ENCODE results near the gene FAM151B. TPM values are rescaled to one million over a fixed set of nuclear protein-coding genes. Genes with fewer than 3 reads are reported as not detected.
A peak's percentile ranks its signal among the peaks of the same experiment; 100 is the strongest.

The FAM151B gene
- total and polyA plus RNA-seq, 5 donors from 2014 or later, result 0.32 TPM; not detected in 4

DNA sequence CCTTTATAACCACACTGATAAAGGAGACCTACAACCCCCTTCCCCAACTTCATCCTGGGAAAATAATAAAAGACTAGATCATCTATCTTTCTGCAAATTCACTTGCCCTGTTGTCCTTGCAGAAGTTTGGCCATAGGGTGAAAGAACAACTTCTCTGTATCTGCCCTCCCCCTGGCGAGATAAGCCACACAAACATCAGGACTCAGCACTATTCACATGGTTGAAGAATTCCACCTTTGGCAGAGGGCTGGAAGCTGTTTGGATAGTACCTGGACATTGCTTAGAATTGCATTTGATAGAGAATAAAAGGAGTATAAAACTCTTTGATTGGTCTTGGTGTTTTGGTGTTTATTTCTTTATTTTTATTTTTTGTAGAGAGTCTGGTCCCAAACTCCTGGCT is 16.9 kb downstream of the FAM151B start:
- H3K27me3 ChIP-seq (ENCODE audit: control insufficient read depth, insufficient read depth, low read length), result peaks cover 4% of the 10 kb centered on the region
- H3K9me3 Mint-ChIP-seq, result peaks cover 0 to 1% (median 0%) of the 10 kb centered on the region in 7 donors
- H3K27me3 Mint-ChIP-seq, result peaks cover 10% of the 10 kb centered on the region
- H3K4me3 ChIP-seq (ENCODE audit: low read depth, low read length), result no peak overlapping the region
- ATAC-seq (ENCODE audit: low read depth in 2 of 2) (no peak), DNase-seq (no peak)
- peaks cover 0 to 6% (median under 1%) of the 10 kb centered on the region in 4 donors for H3K4me1 Mint-ChIP-seq
- no peak overlapping the region for H3K4me3 Mint-ChIP-seq
- no peak overlapping the region for H3K27ac Mint-ChIP-seq
- no peaks in the 10 kb centered on the region for H3K36me3 ChIP-seq (ENCODE audit: control insufficient read depth, insufficient read depth, low read length)
- H3K4me1 ChIP-seq (ENCODE audit: control insufficient read depth, insufficient read depth, low read length, poor library complexity, severe bottlenecking), result no peaks in the 10 kb centered on the region
- no peaks in the 10 kb centered on the region for H3K36me3 Mint-ChIP-seq
- H3K9me3 ChIP-seq (ENCODE audit: control insufficient read depth in 2 of 2, low read length in 2 of 2), result no peaks in the 10 kb centered on the region
- H3K27ac ChIP-seq (ENCODE audit: insufficient read depth, low read length, poor library complexity, severe bottlenecking), result no peak overlapping the region

DNA sequence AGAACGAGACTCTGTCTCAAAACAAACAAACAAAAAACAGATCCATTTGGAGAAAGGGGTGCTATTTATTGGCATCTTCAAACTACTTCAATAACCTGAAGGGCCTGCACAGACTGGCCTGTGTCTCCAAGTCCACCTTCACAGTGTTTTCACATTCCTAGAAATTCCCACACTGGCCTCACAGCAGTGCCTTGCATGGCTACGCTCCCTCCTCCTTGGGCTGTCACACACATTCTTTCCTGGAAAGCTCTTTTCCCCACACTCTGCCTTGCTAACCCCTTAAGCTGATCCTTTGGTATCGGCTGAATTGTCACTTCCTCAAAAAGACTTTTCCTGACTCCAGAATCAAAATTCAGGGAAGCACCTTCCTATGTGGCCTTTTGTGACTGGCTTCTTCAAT is 19.8 kb downstream of the FAM151B start:
- no peak overlapping the region for H3K27ac ChIP-seq (ENCODE audit: insufficient read depth, low read length, poor library complexity, severe bottlenecking)
- H3K27me3 ChIP-seq (ENCODE audit: control insufficient read depth, insufficient read depth, low read length), result peaks cover 2% of the 10 kb centered on the region
- no peak for ATAC-seq (ENCODE audit: low read depth in 2 of 2)
- no peaks in the 10 kb centered on the region for H3K9me3 ChIP-seq (ENCODE audit: control insufficient read depth in 2 of 2, low read length in 2 of 2)
- Mint-ChIP-seq H3K4me3 (no peak overlapping the region), H3K9me3 (peaks cover 0 to 1% (median 0%) of the 10 kb centered on the region in 7 donors), H3K4me1 (peaks cover 0 to 6% (median under 1%) of the 10 kb centered on the region in 4 donors), H3K27ac (no peak overlapping the region), H3K27me3 (peaks cover 9% of the 10 kb centered on the region), H3K36me3 (no peaks in the 10 kb centered on the region)
- no peaks in the 10 kb centered on the region for H3K4me1 ChIP-seq (ENCODE audit: control insufficient read depth, insufficient read depth, low read length, poor library complexity, severe bottlenecking)
- H3K36me3 ChIP-seq (ENCODE audit: control insufficient read depth, insufficient read depth, low read length), result no peaks in the 10 kb centered on the region
- no peak overlapping the region for H3K4me3 ChIP-seq (ENCODE audit: low read depth, low read length)
- DNase-seq, result no peak

DNA sequence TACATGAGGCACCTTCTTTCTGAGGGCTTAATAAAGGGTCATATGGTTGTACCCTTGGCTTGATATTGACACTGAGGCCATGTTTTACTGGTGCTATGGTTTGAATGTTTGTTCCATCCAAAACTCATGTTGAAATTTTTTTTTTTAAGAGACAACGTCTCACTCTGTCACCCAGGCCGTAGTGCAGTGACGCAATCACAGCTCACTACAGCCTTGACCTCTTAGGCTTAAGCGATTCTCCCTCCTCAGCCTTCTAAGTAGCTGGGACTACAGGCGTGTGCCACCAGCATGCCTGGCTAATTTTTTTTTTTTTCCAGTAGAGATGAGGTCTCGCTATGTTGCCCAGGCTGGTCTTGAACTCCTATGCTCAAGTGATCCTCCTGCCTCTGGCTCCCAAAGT is 20.9 kb downstream of the FAM151B start:
- H3K27me3 ChIP-seq (ENCODE audit: control insufficient read depth, insufficient read depth, low read length), result no peaks in the 10 kb centered on the region
- Mint-ChIP-seq H3K9me3 (peaks cover 0 to 2% (median 0%) of the 10 kb centered on the region in 7 donors), H3K4me3 (no peak overlapping the region), H3K36me3 (no peaks in the 10 kb centered on the region), H3K27me3 (peaks cover 13% of the 10 kb centered on the region), H3K27ac (no peak overlapping the region), H3K4me1 (peaks cover 0 to 3% (median 0%) of the 10 kb centered on the region in 4 donors)
- H3K9me3 ChIP-seq (ENCODE audit: control insufficient read depth in 2 of 2, low read length in 2 of 2), result no peaks in the 10 kb centered on the region
- no peaks in the 10 kb centered on the region for H3K4me1 ChIP-seq (ENCODE audit: control insufficient read depth, insufficient read depth, low read length, poor library complexity, severe bottlenecking)
- H3K4me3 ChIP-seq (ENCODE audit: low read depth, low read length), result no peak overlapping the region
- DNase-seq (no peak), ATAC-seq (ENCODE audit: low read depth in 2 of 2) (no peak)
- H3K36me3 ChIP-seq (ENCODE audit: control insufficient read depth, insufficient read depth, low read length), result no peaks in the 10 kb centered on the region
- no peak overlapping the region for H3K27ac ChIP-seq (ENCODE audit: insufficient read depth, low read length, poor library complexity, severe bottlenecking)

DNA sequence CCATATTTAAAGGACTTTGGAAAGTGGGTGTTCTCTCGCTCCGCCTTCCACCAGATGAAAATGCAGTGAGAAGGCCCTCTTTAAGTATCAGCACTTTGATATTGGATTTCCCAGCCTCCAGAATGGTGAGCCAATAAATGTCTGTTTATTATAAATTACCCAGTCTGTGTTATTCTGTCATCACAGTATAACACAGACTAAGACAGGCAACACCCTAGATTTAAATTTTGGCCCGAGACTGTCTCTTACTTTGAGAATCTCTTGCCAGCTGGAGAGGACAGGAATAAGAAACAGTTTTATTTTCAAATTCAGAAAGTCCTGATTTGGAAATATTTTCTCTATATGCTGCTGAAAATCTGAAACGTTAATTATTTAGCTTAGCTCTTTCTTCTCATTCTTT is 21.5 kb downstream of the FAM151B start:
- H3K9me3 Mint-ChIP-seq, result peaks cover 0 to 2% (median 0%) of the 10 kb centered on the region in 7 donors
- H3K27ac ChIP-seq (ENCODE audit: insufficient read depth, low read length, poor library complexity, severe bottlenecking), result no peak overlapping the region
- ATAC-seq (ENCODE audit: low read depth in 2 of 2) (no peak), DNase-seq (no peak)
- no peak overlapping the region for H3K4me3 ChIP-seq (ENCODE audit: low read depth, low read length)
- H3K36me3 ChIP-seq (ENCODE audit: control insufficient read depth, insufficient read depth, low read length), result no peaks in the 10 kb centered on the region
- peaks cover 13% of the 10 kb centered on the region for H3K27me3 Mint-ChIP-seq
- no peaks in the 10 kb centered on the region for H3K4me1 ChIP-seq (ENCODE audit: control insufficient read depth, insufficient read depth, low read length, poor library complexity, severe bottlenecking)
- H3K36me3 Mint-ChIP-seq, result no peaks in the 10 kb centered on the region
- no peaks in the 10 kb centered on the region for H3K27me3 ChIP-seq (ENCODE audit: control insufficient read depth, insufficient read depth, low read length)
- no peak overlapping the region for H3K27ac Mint-ChIP-seq
- H3K4me1 Mint-ChIP-seq, result no peaks in the 10 kb centered on the region
- H3K4me3 Mint-ChIP-seq, result no peak overlapping the region
- H3K9me3 ChIP-seq (ENCODE audit: control insufficient read depth in 2 of 2, low read length in 2 of 2), result no peaks in the 10 kb centered on the region

DNA sequence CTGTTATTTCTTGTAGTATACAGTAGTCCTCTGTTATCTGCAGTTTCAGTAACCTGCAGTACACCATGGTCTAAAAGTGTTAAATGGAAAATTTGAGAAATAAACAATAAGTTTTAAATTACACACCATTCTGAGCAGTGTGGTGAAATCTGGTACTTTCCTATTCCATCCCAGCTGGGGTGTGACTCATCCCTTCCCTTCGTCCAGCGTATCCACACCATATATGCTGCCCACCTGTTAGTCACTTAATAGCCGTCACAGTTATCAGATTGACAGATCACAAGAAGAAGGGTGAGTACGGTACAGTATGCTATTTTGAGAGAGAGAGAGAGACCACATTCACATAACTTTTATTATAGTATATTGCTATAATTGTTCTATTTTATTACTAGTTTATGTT is 28.9 kb downstream of the FAM151B start:
- Histone ChIP-seq H3K9me3 (ENCODE audit: control insufficient read depth in 2 of 2, low read length in 2 of 2) (no peaks in the 10 kb centered on the region), H3K27ac (ENCODE audit: insufficient read depth, low read length, poor library complexity, severe bottlenecking) (no peak overlapping the region), H3K4me3 (ENCODE audit: low read depth, low read length) (no peak overlapping the region), H3K27me3 (ENCODE audit: control insufficient read depth, insufficient read depth, low read length) (no peaks in the 10 kb centered on the region), H3K36me3 (ENCODE audit: control insufficient read depth, insufficient read depth, low read length) (no peaks in the 10 kb centered on the region), H3K4me1 (ENCODE audit: control insufficient read depth, insufficient read depth, low read length, poor library complexity, severe bottlenecking) (no peaks in the 10 kb centered on the region)
- Mint-ChIP-seq H3K4me1 (no peaks in the 10 kb centered on the region), H3K9me3 (peaks cover 0 to 2% (median 0%) of the 10 kb centered on the region in 7 donors), H3K4me3 (no peak overlapping the region), H3K27me3 (peaks cover 9% of the 10 kb centered on the region), H3K36me3 (no peaks in the 10 kb centered on the region), H3K27ac (no peak overlapping the region)
- DNase-seq (no peak), ATAC-seq (ENCODE audit: low read depth in 2 of 2) (no peak)

DNA sequence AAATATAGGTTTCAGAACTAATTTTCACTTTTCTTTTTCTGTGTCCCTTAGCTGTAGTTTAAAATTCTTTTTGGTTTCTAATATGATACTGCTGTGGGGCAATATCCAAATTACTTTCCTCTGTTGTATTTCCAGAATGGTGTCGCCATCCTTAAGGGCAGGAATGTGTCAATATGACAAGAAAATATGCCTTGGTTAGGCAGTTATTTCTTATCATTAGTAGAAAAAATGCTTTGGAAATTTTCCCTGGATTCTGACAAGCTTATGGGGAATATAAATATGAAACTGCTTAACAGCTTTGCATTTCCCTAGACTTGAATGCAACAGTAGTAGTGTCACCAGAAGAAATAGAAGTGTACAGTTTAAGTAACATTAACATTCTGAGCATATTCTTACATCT is 52.8 kb downstream of the FAM151B start:
- H3K4me3 Mint-ChIP-seq, result no peak overlapping the region
- H3K27me3 ChIP-seq (ENCODE audit: control insufficient read depth, insufficient read depth, low read length), result peaks cover 2% of the 10 kb centered on the region
- DNase-seq (no peak), ATAC-seq (ENCODE audit: low read depth in 2 of 2) (no peak)
- H3K36me3 ChIP-seq (ENCODE audit: control insufficient read depth, insufficient read depth, low read length), result no peaks in the 10 kb centered on the region
- no peak overlapping the region for H3K27ac Mint-ChIP-seq
- H3K4me1 ChIP-seq (ENCODE audit: control insufficient read depth, insufficient read depth, low read length, poor library complexity, severe bottlenecking), result no peaks in the 10 kb centered on the region
- no peaks in the 10 kb centered on the region for H3K9me3 ChIP-seq (ENCODE audit: control insufficient read depth in 2 of 2, low read length in 2 of 2)
- H3K27ac ChIP-seq (ENCODE audit: insufficient read depth, low read length, poor library complexity, severe bottlenecking), result no peak overlapping the region
- no peak overlapping the region for H3K4me3 ChIP-seq (ENCODE audit: low read depth, low read length)
- no peaks in the 10 kb centered on the region for H3K36me3 Mint-ChIP-seq
- H3K4me1 Mint-ChIP-seq, result peaks cover 0 to 9% (median 0%) of the 10 kb centered on the region in 4 donors
- peaks cover 8% of the 10 kb centered on the region for H3K27me3 Mint-ChIP-seq
- peaks cover 0 to 2% (median 0%) of the 10 kb centered on the region in 7 donors for H3K9me3 Mint-ChIP-seq

DNA sequence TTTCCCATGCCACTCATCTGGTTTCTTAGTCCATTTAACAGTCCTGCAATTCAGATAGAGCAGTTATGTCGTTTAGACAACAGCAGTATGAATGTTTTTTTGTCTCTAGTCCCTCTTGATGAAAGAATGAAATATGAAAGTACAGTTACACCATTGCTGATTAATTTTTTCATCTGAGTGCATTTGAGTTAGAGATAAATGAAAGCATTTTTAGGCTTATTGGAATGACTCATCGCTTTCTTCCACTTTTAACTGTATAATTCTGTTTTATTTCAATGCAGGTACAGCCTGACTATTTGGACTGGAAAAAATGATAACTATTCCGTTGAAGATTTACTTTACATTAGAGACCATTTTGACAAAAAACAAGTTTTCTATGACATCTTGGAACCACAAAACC is 53.5 kb downstream of the FAM151B start:
- ATAC-seq (ENCODE audit: low read depth in 2 of 2), result no peak
- Histone ChIP-seq H3K4me1 (ENCODE audit: control insufficient read depth, insufficient read depth, low read length, poor library complexity, severe bottlenecking) (no peaks in the 10 kb centered on the region), H3K4me3 (ENCODE audit: low read depth, low read length) (no peak overlapping the region), H3K9me3 (ENCODE audit: control insufficient read depth in 2 of 2, low read length in 2 of 2) (no peaks in the 10 kb centered on the region), H3K27ac (ENCODE audit: insufficient read depth, low read length, poor library complexity, severe bottlenecking) (no peak overlapping the region), H3K27me3 (ENCODE audit: control insufficient read depth, insufficient read depth, low read length) (peaks cover 2% of the 10 kb centered on the region), H3K36me3 (ENCODE audit: control insufficient read depth, insufficient read depth, low read length) (no peaks in the 10 kb centered on the region)
- DNase-seq, result peak in 1 of 3 donors; percentile 15
- H3K27ac Mint-ChIP-seq, result no peak overlapping the region
- no peaks in the 10 kb centered on the region for H3K36me3 Mint-ChIP-seq
- peaks cover 0 to 9% (median 0%) of the 10 kb centered on the region in 4 donors for H3K4me1 Mint-ChIP-seq
- no peak overlapping the region for H3K4me3 Mint-ChIP-seq
- peaks cover 8% of the 10 kb centered on the region for H3K27me3 Mint-ChIP-seq
- H3K9me3 Mint-ChIP-seq, result peaks cover 0 to 2% (median 0%) of the 10 kb centered on the region in 7 donors

DNA sequence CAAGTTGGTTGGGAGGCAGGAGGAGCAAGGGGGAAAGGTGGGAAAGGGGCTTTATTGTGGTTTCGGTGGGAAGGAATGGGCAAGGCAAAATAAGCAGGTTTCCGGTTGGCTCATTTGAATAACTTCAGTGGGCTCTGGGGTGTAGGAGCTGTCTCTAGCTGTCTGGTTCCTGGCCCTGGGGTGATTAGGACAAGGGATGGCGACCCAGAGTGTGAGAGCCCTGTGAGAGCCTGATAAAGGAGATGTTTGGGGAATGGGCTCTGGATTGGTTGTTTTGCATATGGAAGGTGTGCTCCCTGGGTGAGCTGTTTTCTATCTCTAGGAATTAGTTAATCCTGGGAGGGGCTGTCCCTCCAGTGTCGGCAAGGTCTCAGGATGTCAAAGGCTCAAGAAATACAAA is 66.7 kb downstream of the FAM151B start:
- Mint-ChIP-seq H3K4me3 (no peak overlapping the region), H3K9me3 (peaks cover 0 to 8% (median 0%) of the 10 kb centered on the region in 7 donors), H3K27me3 (peaks cover 31% of the 10 kb centered on the region), H3K36me3 (no peaks in the 10 kb centered on the region), H3K4me1 (no peaks in the 10 kb centered on the region), H3K27ac (peak overlapping the region in 1 of 3 donors; percentile 53)
- Histone ChIP-seq H3K9me3 (ENCODE audit: control insufficient read depth in 2 of 2, low read length in 2 of 2) (no peaks in the 10 kb centered on the region), H3K27me3 (ENCODE audit: control insufficient read depth, insufficient read depth, low read length) (peaks cover 14% of the 10 kb centered on the region), H3K27ac (ENCODE audit: insufficient read depth, low read length, poor library complexity, severe bottlenecking) (no peak overlapping the region), H3K4me1 (ENCODE audit: control insufficient read depth, insufficient read depth, low read length, poor library complexity, severe bottlenecking) (no peaks in the 10 kb centered on the region), H3K36me3 (ENCODE audit: control insufficient read depth, insufficient read depth, low read length) (no peaks in the 10 kb centered on the region), H3K4me3 (ENCODE audit: low read depth, low read length) (no peak overlapping the region)
- DNase-seq, result no peak
- ATAC-seq (ENCODE audit: low read depth in 2 of 2), result no peak
